ENCODE results near the gene FYB2. TPM values are rescaled to one million over a fixed set of nuclear protein-coding genes. Genes with fewer than 3 reads are reported as not detected.

Gene FYB2
- total and polyA plus RNA-seq, 3 donors from 2014 or later: 1.9 to 4.2 (median 2.0) TPM

DNA sequence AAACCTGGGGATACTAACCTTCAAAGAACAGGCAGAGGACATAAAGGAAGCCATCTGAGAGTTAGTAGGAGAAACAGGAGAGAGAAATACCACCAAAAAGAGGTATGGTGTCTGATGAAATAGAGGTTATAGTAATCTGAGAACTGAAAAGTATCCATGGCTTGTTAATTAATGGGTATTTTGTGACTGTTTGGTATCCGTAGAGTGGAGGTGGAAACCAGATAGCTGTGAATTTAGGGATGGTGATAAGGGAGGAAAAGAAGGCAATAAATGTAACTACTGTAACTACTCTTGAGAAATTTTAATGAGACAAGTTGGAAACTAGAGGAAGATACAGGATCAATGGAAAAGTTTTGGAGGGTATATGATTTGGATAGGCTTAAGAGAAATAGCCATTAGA is 146.6 kb downstream of the FYB2 start:
- no peak for DNase-seq
- intact Hi-C loops (cut with DNase I; ENCODE audit: low total_unique reads): no loop called here
- Histone ChIP-seq H3K27me3 (no peaks in the 10 kb centered on the region), H3K36me3 (ENCODE audit: low read depth, missing control alignments) (no peaks in the 10 kb centered on the region), H3K4me3 (no peak overlapping the region), H3K27ac (no peak overlapping the region), H3K9me3 (no peaks in the 10 kb centered on the region), H3K4me1 (no peaks in the 10 kb centered on the region)
- TF ChIP-seq POLR2A (IDR thresholded peaks at IDR 0.05): no peak
- TF ChIP-seq, protein P1, sequence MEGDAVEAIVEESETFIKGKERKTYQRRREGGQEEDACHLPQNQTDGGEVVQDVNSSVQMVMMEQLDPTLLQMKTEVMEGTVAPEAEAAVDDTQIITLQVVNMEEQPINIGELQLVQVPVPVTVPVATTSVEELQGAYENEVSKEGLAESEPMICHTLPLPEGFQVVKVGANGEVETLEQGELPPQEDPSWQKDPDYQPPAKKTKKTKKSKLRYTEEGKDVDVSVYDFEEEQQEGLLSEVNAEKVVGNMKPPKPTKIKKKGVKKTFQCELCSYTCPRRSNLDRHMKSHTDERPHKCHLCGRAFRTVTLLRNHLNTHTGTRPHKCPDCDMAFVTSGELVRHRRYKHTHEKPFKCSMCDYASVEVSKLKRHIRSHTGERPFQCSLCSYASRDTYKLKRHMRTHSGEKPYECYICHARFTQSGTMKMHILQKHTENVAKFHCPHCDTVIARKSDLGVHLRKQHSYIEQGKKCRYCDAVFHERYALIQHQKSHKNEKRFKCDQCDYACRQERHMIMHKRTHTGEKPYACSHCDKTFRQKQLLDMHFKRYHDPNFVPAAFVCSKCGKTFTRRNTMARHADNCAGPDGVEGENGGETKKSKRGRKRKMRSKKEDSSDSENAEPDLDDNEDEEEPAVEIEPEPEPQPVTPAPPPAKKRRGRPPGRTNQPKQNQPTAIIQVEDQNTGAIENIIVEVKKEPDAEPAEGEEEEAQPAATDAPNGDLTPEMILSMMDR (IDR thresholded peaks at IDR 0.05): no peak
- 38 to 71% methylated on average over 1 of the region's 1 CpG for WGBS, 2 donors

DNA sequence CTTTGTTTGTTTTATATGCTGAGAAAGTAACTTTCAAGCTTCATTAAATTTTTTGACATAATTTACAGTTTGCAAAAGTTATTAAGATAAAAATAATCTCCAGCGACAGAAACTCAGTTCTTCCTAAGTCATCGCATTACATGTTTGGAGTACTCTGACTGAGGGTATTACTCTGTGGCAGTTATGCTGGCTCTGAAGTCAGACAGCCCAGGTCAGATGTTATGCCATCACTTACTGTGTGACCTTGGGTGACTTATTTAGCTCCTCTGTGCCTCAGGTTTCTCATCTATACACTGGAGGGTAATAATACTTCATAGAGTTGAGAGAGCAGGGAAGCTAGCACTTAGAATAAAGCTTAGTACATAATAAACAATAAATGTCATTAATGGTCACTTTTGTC is 147.7 kb downstream of the FYB2 start:
- TF ChIP-seq, protein P1 (IDR thresholded peaks at IDR 0.05): no peak
- no peak for TF ChIP-seq POLR2A (IDR thresholded peaks at IDR 0.05)
- Histone ChIP-seq H3K27me3 (no peaks in the 10 kb centered on the region), H3K4me3 (no peak overlapping the region), H3K36me3 (ENCODE audit: low read depth, missing control alignments) (no peaks in the 10 kb centered on the region), H3K27ac (no peak overlapping the region), H3K9me3 (no peaks in the 10 kb centered on the region), H3K4me1 (no peaks in the 10 kb centered on the region)
- no peak for DNase-seq
- 82 to 87% methylated on average over 2 of the region's 2 CpGs for WGBS, 2 donors
- intact Hi-C loops (cut with DNase I; ENCODE audit: low total_unique reads): no loop called here

DNA sequence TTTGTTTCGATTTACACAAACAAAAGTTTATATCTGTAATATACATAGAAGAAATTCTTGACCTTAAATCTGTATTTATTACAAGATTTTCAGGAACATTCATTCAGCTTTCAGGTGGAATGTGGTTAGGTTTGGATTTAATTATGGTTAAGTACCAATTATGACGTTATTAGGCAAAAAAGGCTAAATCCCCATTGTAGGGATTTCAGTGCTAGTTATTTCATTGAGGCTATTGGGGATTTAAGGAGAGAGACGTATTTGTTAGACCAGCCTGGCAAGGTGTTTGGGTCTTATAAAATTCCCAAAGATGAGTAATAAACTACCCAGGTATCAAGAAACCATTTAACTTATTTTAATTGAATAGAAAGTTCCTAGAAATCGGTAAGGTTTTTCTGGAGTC is 148.1 kb downstream of the FYB2 start:
- no peak overlapping the region for H3K4me3 ChIP-seq
- DNase-seq: no peak
- no peaks in the 10 kb centered on the region for H3K4me1 ChIP-seq
- intact Hi-C loops (cut with DNase I; ENCODE audit: low total_unique reads): no loop called here
- 92 to 94% methylated on average over 4 of the region's 4 CpGs for WGBS, 2 donors
- H3K36me3 ChIP-seq (ENCODE audit: low read depth, missing control alignments): no peaks in the 10 kb centered on the region
- H3K27me3 ChIP-seq: no peaks in the 10 kb centered on the region
- TF ChIP-seq, protein P1 (IDR thresholded peaks at IDR 0.05): no peak
- TF ChIP-seq POLR2A (IDR thresholded peaks at IDR 0.05): no peak
- no peaks in the 10 kb centered on the region for H3K9me3 ChIP-seq
- no peak overlapping the region for H3K27ac ChIP-seq

DNA sequence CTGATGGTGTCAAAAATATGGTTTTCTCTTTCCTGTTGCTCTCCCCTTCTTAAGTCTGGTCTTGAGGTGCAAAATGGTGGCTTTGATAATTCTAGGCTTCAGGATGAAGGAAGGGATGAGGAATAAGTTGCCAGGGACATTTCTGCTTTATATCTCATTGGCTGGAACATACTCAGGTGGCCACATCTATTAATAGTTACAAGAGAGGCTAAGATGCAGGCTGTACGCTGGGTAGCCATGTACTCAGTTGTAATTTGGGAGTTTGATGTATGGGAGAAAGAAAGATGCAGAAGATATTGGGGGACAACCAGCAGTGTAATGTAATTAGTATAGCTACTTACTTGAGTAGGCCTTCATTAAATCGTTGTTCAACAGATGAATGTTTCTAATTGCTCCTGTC is 148.9 kb downstream of the FYB2 start:
- no peaks in the 10 kb centered on the region for H3K36me3 ChIP-seq (ENCODE audit: low read depth, missing control alignments)
- 44 to 98% methylated on average over 2 of the region's 2 CpGs for WGBS, 2 donors
- H3K4me1 ChIP-seq: no peaks in the 10 kb centered on the region
- no peaks in the 10 kb centered on the region for H3K27me3 ChIP-seq
- DNase-seq: no peak
- intact Hi-C loops (cut with DNase I; ENCODE audit: low total_unique reads): no loop called here
- TF ChIP-seq, protein P1 (IDR thresholded peaks at IDR 0.05): no peak
- no peak for TF ChIP-seq POLR2A (IDR thresholded peaks at IDR 0.05)
- H3K27ac ChIP-seq: no peak overlapping the region
- H3K4me3 ChIP-seq: no peak overlapping the region
- no peaks in the 10 kb centered on the region for H3K9me3 ChIP-seq

Other genes starting within 250 kb of the FYB2 start
- gene PLPP3, start 239.8 kb downstream of the FYB2 start, total RNA-seq: 100 to 1,000 TPM in 1 of 2 donors, 10 to 100 TPM in 1; 41.5 to 103 TPM
- 82.0 TPM for gene PLPP3, start 239.8 kb downstream of the FYB2 start, polyA plus RNA-seq (ENCODE audit: insufficient read depth, low read depth, low replicate concordance)
- gene PRKAA2, start 174.1 kb downstream of the FYB2 start, total RNA-seq: 1 to 10 TPM; 4.9 to 5.3 TPM
- gene PRKAA2, start 174.1 kb downstream of the FYB2 start, polyA plus RNA-seq (ENCODE audit: insufficient read depth, low read depth, low replicate concordance): 1.8 TPM
- gene C8A, start 35.4 kb upstream of the FYB2 start, total RNA-seq: not detected
- gene C8A, start 35.4 kb upstream of the FYB2 start, polyA plus RNA-seq (ENCODE audit: insufficient read depth, low read depth, low replicate concordance): not detected
- gene C8B, start 146.6 kb upstream of the FYB2 start, total RNA-seq: under 1 TPM; 0.25 to 0.39 TPM
- gene C8B, start 146.6 kb upstream of the FYB2 start, polyA plus RNA-seq (ENCODE audit: insufficient read depth, low read depth, low replicate concordance): 0.59 TPM